GM21515 (cell line): Measurements from ENCODE around the gene MKLN1.
"Not testable (repeated sequence)": the region's sequence is repeated elsewhere in the genome, so short reads cannot be mapped to it uniquely, and the experiment has no call there.

Experiments
- ATAC-seq: cut with Tn5 transposase; IDR thresholded peaks from one replicate; pipeline ENCODE4 v1.9.1; 2021; ENCODE audit not compliant: unreplicated experiment

MKLN1 gene

GRCh38 chr7:131327626-131328376 is at the start of gene MKLN1:
Gene MKLN1 (plus strand): TSS chr7:131327876. CDS start chr7:131327900, 24 bp downstream.
- ATAC-seq = peak; percentile 92

GRCh38 chr7:131279044-131279443 is 48.6 kb upstream of the MKLN1 start:
- no peak for ATAC-seq

- ATAC-seq = no peak
Observed at GRCh38 chr7:131281266-131282048, 46.2 kb upstream of the MKLN1 start.

GRCh38 chr7:131284702-131285419 is 42.8 kb upstream of the MKLN1 start:
- no peak for ATAC-seq

- ATAC-seq = no peak
Observed at GRCh38 chr7:131285556-131285955, 42.1 kb upstream of the MKLN1 start.

GRCh38 chr7:131288450-131288849 is 39.2 kb upstream of the MKLN1 start:
- ATAC-seq = no peak

GRCh38 chr7:131289051-131289450 is 38.6 kb upstream of the MKLN1 start:
- no peak for ATAC-seq

GRCh38 chr7:131292141-131292905 is 35.4 kb upstream of the MKLN1 start:
- no peak for ATAC-seq

GRCh38 chr7:131293018-131293417 is 34.7 kb upstream of the MKLN1 start:
- no peak for ATAC-seq

- no peak for ATAC-seq
Observed at GRCh38 chr7:131294553-131294952, 33.1 kb upstream of the MKLN1 start.

GRCh38 chr7:131298608-131298992 is 29.1 kb upstream of the MKLN1 start:
- no peak for ATAC-seq

- no peak for ATAC-seq
Observed at GRCh38 chr7:131299074-131299473, 28.6 kb upstream of the MKLN1 start.

- no peak for ATAC-seq
Observed at GRCh38 chr7:131300078-131300477, 27.6 kb upstream of the MKLN1 start.

GRCh38 chr7:131300572-131301466 is 26.9 kb upstream of the MKLN1 start:
- ATAC-seq = no peak

GRCh38 chr7:131302446-131302845 is 25.2 kb upstream of the MKLN1 start:
- no peak for ATAC-seq

- ATAC-seq = no peak
Observed at GRCh38 chr7:131302876-131303707, 24.6 kb upstream of the MKLN1 start.

- no peak for ATAC-seq
Observed at GRCh38 chr7:131305152-131305551, 22.5 kb upstream of the MKLN1 start.

GRCh38 chr7:131306041-131306440 is 21.6 kb upstream of the MKLN1 start:
- ATAC-seq = not testable (repeated sequence)

GRCh38 chr7:131306777-131307176 is 20.9 kb upstream of the MKLN1 start:
- no peak for ATAC-seq
